Activated CD4-positive, alpha-beta T cell treated with anti-CD3 and anti-CD28 coated beads for 1 hour (primary cell): ENCODE data around the gene DCST1.
"Not testable (repeated sequence)": the region's sequence is repeated elsewhere in the genome, so short reads cannot be mapped to it uniquely, and the experiment has no call there.

ENCODE experiments used
- DNase-seq: peaks from one replicate; pipeline ENCODE4 v3.0.0-alpha.2; 2020

Gene DCST1, protein sequence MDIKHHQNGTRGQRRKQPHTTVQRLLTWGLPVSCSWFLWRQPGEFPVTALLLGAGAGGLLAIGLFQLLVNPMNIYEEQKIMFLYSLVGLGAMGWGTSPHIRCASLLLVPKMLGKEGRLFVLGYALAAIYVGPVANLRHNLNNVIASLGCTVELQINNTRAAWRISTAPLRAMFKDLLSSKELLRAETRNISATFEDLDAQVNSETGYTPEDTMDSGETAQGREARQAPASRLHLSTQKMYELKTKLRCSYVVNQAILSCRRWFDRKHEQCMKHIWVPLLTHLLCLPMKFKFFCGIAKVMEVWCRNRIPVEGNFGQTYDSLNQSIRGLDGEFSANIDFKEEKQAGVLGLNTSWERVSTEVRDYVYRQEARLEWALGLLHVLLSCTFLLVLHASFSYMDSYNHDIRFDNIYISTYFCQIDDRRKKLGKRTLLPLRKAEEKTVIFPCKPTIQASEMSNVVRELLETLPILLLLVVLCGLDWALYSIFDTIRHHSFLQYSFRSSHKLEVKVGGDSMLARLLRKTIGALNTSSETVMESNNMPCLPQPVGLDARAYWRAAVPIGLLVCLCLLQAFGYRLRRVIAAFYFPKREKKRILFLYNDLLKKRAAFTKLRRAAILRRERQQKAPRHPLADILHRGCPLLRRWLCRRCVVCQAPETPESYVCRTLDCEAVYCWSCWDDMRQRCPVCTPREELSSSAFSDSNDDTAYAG

DNA sequence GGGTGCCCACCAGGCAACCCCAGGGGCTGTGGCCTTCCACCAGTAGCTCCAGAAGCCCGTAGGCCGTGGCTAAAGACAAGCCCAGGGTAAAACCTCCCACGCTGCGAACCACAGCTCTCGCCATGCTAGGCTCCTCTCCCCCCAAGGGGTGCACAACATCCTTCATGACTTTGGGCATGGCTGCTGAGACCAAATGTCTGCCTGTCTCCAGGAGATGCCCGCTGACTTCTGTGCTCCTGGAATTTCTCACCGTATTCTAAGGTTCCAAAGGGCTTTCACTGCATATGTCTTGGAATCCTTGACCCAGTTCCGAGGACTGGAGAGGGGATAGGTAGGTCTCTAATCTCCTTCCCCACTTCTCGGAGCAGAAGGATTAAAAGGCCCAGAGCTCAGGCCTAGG is at the start of gene DCST1, which contains the start of gene DCST2:
Gene DCST1 (plus strand): TSS at position 301 of the 400 bp plus-strand sequence. CDS start 213 bp downstream, outside the sequence.
Gene DCST2 (minus strand): TSS at position 258 of the 400 bp plus-strand sequence. CDS start 80 bp downstream, at position 178.
- DNase-seq, result no peak

DNA sequence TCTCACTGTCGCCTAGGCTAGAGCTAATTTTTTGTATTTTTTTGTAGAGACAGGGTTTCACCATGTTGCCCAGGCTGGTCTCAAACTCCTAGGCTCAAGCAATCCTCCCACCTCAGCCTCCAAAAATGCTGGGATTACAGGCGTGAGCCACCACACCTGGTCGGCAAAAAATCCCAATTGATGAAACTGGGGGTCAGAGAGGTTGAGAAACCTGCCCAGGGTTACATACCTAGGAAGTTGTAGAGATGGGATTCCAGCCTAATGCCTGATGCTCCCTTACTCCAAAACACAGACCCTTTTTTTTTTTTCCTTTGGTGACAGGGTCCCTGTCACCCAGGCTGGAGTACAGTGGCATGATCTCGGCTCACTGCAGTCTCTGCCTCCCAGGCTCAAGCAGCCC is 46.9 kb upstream of the DCST1 start:
- DNase-seq, result not testable (repeated sequence)

DNA sequence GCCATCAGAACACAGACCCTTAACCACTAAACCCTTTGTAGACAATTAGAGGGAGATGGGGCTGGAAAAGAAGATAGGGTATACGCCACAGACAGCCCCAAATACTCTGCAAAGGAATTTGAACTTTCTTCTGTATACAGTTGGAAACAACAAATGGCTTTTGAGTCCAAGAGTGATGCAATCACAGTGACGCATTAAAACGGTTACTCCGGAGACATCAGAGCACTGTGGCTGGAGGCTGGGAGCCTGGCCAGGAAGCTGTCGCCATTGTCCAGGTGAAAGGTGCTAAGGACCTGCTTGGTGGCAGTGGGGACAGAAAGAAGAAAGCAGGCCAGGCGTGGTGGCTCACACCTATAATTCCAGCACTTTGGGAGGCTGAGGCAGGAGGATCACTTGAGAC is 46.3 kb upstream of the DCST1 start:
- no peak for DNase-seq

DNA sequence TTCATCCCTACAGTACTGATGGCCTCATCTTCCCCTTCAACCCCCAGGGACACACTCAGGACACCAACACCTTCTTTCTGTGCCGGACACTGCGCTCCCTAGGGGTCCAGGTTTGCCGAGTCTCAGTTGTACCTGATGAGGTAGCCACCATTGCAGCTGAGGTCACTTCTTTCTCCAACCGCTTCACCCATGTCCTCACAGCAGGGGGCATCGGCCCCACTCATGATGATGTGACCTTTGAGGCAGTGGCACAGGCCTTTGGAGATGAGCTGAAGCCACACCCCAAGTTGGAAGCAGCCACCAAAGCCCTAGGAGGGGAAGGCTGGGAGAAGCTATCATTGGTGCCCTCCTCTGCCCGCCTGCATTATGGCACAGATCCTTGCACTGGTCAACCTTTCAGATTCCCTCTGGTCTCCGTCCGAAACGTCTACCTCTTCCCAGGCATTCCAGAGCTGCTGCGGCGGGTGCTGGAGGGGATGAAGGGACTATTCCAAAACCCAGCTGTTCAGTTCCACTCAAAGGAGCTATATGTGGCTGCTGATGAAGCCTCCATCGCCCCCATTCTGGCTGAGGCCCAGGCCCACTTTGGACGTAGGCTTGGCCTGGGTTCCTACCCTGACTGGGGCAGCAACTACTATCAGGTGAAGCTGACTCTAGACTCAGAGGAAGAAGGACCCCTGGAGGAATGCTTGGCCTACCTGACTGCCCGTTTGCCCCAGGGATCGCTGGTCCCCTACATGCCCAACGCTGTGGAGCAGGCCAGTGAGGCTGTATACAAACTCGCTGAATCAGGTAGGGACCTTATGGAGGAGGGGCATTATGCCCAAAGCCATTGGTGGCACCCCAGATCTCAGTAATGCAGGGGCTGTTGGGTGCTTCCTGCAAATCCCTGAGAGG is 45.3 kb upstream of the DCST1 start:
- DNase-seq, result no peak

DNA sequence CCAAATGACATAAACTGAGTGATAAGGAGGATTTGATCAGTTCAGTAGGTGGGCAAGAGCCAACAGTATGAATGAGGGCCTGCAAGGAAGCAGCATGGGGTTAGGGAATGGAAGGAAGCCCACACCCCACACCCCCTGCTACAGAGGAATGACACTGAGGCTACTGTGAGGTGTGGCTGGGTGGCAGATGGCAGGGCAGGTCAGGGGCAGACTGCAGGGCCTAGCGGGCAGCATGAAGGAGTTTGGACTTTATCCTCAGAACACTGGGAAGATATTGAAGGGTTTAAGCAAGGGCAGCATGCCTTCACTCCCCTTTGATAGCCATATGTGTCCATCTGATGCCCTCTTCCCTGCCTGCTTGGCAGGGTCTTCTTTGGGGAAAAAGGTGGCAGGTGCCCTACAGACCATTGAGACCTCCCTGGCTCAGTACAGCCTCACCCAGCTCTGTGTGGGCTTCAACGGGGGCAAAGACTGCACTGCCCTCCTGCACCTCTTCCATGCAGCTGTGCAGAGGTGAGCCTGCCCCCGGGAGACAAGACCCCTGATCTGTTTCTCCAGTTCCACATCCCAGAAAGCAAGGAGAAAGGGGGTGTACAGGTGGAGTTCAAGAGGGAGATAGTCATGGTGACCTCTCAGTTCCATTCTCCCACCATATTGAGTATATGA is 44.3 kb upstream of the DCST1 start:
- DNase-seq, result no peak

DNA sequence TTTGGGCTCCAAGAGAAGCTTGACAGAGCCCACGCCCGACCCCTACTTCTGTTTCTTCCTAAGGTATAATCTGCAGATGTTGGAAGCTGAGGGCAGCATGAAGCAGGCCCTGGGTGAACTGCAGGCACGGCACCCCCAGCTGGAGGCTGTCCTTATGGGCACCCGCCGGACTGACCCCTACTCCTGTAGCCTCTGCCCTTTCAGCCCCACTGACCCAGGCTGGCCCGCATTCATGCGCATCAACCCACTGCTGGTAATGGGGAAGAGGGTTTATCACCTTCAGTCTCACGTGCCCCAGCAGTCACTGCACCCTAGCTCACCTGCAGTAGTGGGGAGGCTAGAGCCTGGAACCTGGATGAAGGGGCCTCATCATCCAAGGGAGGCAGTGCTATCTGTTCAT is 43.3 kb upstream of the DCST1 start:
- DNase-seq, result no peak

DNA sequence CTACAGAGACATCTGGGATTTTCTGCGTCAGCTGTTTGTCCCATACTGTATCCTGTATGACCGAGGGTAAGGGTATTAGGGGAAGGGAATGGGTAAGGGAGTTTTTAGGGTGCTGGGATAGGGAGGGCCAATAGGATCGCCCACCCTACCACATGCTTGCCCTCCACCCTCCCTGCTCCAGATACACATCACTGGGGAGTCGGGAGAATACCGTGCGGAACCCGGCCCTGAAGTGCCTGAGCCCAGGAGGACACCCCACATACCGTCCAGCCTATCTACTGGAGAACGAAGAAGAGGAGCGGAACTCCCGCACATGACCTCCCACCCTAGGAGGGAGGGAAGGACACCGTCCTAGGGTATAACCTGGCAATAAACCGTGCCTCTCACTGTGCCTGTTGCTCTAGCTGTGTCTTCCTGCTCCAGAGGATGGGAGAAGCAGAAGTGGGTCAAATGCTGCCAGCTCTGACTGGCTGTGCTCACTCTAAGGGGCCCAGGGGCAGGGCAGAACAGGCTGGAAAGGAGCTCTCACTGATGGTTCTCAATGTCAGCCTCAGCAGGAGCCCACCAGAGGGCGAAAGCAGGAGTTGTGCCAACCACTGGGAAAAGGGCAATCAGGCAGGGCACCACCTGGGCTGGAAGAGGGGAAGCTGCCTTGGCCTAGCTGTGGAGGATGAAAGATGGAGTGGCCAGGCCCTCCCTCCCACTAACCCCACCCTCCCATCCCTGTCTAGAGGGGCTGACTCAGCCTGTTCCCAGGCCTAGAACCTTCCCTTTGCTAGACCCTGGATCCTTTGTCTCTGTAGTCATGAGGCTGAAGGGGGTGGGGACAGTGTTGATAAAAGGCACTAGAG is 40.7 kb upstream of the DCST1 start:
- no peak for DNase-seq

DNA sequence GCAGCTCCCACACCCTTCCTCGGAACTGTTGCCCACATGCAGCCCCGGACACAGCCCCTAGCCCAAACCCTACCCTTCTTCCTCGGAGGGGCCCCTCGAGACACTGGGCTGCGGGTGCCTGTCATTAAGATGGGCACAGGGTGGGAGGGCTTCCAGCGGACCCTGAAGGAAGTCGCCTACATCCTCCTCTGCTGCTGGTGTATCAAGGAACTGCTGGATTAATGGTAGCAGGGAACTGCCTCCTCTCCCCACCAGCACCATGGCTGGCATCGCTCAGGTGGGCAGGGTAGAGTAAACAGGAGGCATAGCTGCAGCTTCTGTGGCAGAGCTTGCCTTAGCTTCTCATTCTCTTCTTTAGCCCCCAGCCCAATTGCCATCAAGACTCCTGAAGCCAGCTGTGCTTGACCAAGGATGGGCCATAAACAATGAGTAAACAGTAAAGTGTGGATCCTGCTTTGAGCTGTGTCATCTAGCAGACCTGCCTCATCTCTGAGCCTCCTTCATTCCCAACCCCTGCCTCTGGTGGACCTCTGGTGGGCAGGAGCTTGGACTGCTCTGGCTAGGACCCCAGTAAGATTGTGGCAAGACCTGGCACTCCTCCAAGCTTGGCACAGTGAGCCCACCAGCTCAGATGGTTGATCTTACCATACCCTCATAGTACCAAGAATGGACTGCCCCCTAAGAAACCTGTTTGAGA is 39.9 kb upstream of the DCST1 start, which contains the start of gene LENEP:
Gene LENEP (plus strand): TSS at position 15 of the 697 bp plus-strand sequence. CDS start 22 bp downstream, at position 37.
- no peak for DNase-seq

DNA sequence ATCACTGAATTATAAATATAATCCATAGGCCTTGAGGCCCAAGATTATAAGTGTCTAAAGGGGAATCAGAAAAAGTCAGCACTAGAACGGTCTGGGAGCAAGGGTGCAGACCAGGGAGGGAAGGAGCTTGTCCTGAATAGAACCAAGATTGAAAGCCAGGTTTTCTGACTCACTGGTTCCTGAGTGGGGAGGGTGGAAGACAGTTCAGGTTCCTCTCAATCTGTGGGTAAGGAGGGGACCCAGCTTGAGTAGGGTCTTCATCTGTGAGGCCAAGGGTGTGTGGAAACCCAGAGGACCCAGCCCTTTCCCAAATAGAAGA is 39.4 kb upstream of the DCST1 start:
- no peak for DNase-seq

DNA sequence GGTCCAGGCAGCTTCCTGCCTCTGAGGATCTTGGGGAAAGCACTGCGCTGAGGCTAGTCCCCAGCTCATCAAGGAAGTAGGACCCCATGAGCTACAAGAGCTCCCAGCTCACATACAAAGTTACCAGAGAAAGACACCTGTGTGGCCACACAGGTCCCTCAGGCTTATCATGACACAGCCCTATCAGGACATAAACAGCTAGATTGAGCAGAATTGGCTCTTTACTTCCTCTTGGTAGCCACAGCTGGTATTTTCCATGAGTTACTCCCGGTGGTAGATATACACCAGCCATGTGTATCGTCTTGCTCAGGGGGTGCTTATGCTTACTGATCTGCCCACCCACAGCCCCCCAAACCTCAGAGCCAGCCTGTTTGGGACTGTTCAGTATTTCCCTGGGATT is 39.0 kb upstream of the DCST1 start:
- DNase-seq, result no peak

DNA sequence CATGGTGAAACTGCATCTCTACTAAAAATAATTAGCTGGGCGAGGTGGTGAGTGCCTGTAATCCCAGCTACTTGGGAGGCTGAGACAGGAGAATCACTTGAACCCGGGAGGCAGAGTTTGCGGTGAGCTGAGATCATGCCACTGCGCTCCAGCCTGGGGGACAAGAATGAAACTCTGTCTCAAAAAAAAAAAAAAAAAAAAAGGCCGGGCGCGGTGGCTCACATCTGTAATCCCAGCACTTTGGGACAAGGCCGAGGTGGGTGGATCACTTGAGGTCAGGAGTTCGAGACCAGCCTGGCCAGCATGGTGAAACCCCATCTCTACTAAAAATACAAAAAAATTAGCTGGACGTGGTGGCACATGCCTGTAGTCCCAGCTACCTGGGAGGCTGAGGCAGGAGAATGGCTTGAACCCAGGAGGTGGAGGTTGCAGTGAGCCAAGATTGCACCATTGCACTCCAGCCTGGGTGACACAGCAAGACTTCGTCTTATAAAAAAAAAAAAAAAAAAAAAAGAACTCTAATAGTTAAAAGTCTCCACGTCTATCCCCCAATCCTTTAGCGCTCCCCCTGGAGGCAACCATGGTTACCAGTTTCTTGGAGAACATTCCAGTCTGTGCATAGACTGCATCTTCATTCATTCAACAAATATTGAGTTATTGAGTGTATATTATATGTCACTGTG is 38.2 kb upstream of the DCST1 start:
- DNase-seq, result not testable (repeated sequence)

DNA sequence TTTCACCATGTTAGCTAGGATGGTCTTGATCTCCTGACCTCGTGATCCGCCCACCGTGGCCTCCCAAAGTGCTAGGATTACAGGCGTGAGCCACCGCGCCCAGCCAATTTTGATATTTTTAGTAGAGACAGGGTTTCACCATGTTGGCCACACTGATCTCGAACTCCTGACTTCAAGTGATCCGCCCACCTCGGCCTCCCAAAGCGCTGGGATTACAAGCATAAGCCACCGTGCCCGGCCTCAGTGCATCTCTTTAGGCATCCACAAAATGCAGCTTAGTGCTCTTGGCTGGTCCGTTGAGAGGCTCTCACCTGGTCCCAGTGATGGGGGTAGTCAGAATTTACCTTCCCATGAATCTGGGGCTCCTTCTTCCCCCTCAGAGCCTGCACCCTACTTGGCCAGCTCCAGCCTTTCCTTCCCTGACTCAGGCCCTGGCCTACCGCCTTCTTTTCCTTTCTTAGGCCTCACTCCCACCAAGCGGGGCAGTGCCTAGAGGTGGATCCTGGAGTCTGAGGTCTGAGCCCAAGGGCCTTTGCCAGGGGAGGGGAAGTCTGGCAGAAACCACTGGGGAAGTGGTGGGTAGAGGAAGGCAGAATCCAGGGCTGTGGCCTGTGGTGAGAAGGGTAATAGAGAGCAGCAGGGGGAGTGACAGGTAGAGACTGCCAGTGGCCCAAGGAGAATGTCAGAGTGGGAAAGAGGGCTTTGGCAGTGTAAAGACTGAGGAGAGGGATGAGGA is 36.5 kb upstream of the DCST1 start:
- DNase-seq, result no peak

DNA sequence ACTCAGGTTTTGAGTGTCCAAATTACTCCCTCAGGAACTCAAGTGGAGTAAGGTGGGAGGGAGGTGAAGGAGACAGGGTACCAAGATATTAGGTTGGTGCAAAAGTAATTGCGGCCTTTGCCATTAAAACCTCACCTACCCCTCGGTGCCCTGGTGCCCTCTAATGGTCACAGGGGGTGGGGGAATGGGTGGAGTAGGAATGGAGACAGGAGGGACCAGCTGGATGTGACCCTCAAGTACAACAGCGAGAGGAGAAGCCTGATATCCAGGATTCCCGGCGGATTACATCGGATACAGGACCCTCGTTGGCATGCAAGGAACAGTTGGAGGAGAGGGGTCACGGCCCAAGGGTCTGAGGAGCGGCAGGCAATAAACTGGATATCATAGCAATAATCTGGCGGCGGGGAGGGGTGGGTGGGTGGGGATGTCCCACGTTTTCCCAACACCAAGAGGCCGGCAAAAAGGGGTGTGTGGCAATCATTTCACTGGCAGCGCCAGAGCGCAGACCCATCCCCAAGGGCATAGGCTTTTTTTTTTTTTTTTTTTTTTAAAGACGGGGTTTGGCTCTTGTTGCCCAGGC is 35.3 kb upstream of the DCST1 start:
- DNase-seq, result no peak

DNA sequence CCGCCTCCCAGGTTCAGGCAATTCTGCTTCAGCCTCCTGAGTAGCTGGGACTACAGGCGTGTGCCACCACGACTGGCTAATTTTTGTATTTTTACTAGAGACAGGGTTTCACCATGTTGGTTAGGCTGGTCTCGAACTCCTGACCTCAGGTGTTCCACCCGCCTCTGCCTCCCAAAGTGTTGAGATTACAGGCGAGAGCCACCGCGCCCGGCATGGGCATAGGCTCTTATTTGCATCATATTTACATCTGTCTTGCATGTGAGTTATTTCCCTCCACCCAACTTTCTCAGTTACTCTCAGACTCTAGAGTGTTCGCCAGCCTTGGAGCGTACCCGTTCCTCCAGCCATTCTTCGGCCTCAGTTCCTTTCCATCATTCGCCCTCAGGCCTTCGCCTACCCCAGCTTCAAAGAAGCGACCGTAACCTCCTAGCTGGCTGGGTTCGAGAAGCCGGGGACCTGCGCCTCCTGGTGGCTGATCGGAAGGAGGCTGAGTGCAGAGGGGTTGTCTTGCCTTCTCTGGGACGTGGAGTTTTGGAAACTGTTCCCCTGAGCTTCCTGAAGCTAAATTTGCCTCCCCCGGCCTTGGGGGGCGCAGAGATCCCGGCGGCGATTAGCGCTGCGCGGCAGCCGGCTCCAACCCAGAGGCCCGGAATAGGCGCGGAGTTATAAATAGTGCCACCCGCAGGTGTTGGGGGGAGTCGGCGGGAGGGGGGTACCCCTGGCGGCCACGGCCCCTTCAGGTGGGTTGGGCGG is 34.6 kb upstream of the DCST1 start:
- peak; percentile 58 for DNase-seq

DNA sequence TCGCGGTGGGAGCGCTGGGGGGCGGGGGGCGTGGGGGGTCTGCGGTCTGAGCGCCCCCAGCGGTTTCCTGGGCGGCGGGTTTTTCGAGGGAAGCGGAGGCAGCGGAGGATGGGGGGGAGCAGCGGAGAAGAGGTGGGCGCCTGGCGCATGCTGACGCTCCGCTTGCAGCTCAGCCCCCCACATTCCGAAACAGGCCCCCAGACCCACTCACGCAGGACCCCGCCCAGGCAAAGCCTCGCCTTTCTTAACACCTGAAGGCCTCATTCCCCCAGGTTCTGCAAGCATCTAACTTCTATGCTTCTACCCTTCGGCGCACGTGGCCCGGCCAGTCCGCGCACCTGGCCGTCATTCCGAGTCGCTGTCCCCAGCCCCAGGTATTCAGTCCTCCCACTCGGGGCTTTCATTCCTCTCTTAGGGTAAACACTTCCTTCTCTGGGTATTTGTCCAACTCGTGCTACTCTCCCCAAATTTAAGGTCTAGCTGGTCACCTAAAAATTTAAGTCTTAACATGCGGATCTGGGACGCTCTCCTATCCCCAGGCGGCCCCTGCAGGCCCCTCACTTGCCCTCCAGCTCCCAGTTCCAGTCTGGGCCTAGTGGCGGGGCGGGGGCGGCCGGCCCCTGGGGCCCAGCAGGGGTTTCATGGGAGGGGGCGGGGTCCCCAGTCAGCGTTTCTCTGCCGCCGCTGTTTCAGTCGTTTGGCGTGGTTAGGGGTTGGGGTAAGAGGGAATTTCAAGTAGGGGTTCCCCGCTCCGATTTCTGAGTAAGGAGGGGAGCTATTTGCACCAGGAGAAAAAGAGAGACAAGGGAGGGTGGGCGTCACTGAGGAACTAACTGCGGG is 33.8 kb upstream of the DCST1 start:
- no peak for DNase-seq

DNA sequence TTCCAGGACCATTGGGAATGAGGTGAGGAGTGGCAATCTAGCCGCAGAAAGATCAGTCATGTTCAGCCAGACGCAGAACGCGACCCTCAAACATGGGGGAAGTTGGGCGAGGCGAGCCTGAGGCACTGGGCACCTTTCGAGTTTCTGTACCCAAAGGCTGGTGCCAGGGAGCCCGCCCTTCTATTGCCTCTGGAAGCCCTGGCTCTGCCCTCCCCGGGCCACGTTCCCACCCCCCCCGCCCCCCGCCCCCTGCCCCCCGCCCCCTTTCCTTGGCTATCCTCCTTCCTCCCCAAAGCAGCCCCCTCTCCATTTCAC is 33.3 kb upstream of the DCST1 start:
- no peak for DNase-seq

DNA sequence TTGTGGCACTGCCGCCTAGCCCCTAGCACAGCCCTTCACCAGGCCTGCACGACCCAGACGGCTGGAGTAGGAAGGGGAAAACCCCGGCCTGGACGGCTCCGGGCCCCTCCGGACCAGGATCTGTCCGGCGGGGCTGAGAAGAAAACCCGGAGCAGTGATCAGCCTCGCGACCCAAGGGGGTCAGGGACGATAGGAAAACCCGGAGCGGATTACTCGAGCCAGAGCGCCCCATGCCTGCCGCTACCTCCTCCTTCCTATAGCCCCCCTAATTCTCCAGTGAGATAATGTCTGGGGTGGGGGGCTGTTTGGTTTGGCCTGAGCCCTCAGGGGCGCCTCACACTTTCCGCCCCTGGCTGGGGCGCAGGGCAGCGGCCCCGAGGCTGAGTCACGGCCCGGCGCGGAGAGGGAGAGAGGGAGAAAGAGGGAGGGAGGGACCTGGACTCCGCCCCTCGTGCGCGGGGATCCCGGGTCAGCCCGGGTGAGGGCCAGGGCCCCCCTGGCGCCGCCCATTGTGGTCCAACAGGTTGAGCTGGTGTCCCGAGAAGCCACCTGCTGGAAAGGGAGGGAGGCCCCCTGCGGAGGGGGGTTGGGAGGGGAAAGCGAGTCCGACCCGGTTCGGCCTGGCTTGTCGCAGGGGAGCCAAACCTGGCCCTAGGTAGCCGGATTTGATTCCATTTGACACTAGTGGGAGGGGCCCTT is 32.7 kb upstream of the DCST1 start:
- peak; percentile 69 for DNase-seq
